ENCODE results near the gene AEBP1.
"Not testable (repeated sequence)": the region's sequence is repeated elsewhere in the genome, so short reads cannot be mapped to it uniquely, and the experiment has no call there.

Gene AEBP1

DNA sequence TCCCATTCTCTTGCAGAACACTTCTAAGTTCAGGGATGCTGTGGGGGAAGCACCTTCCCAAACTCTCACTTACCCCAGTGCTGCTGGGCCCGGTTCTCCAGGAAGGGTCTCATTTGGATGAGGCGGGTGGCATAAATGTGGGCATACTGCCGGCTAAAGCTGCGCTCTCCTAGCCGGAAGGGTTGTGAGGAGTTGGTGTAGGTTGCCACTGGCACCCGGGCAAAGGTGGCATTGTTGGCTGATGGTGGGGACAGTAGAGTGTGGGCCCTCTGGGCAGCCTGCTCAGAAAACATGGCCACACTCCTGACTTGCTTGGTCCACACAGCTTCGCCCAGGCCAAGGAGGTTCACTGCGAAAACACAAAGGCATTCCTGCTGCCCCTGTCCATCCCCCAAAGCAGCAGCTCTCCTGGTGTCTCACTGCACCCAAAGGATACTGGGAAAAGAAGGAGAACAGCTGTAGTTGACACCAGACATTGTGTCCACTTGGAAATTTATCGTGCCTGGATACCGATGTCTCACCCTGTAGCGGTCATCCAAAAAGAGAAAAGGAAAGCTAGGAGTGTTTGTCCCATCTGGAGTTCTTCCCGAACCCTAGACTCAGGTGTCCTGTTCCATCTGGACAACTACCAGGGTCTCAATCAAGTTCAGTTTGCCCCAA, 17.7 kb downstream of the AEBP1 start:
- DNase-seq: no peak

DNA sequence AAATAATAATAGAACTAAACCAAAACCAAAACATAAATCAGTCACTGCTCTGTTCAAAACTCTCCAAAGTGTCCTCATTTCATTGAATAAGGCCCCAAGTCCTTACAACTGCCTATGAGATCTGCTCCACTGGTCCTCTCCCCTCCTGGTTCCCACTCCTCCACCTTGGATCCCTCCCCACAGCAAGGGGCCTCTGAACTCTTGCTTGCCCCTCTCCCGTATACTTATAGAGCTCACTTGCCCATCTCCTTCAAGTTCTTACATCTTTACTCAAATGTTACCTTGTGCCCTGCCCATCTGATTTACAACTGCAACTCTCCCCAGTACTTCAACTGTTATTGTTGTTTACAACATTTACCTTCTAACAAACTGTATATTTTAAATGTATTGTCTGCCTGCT, 18.4 kb downstream of the AEBP1 start:
- no peak for DNase-seq

DNA sequence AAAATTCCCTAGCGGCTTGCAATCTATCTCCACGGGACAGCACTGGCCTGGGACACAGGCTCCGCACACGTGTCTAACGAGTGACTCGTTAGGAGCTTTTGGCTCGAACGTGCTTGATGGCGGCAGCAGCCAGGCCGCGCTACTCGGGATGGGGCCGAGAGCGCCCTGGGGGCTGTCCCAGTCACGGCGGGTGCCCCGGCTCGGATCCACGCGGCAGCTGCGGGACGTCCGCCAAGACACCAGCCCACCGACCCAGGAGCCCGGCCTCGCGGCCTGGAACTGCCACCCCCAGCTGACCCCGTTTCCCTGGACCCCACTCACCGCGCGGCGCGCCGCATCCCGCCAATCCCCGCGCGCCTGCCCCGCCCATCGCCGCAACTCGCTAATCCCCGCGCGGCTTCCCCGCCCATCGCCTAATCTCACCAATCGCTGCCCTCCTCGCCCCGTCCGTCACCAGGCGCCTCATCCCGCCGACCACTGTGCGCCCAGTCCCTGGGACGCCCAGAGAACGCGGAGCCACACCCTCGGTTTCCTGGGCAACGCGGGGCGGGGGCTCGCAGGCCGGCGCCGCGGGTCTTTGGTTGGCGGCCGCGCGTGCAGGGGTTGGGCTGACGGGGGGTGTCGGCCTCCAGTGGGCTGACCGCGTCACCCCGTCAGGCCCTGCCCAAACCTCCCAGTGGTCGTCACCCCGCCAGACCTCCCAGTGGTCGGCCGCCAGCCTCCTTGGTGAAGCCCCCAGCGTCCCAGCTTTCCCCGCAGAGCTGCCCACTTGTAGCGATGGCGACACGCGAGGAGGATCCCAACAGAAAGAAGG, 19.3 kb downstream of the AEBP1 start, which contains the start of gene POLD2:
POLD2 (minus strand) TSS at position 359 of the 814 bp plus-strand sequence. CDS start 1,495 bp downstream, outside the sequence.
- no peak for DNase-seq

DNA sequence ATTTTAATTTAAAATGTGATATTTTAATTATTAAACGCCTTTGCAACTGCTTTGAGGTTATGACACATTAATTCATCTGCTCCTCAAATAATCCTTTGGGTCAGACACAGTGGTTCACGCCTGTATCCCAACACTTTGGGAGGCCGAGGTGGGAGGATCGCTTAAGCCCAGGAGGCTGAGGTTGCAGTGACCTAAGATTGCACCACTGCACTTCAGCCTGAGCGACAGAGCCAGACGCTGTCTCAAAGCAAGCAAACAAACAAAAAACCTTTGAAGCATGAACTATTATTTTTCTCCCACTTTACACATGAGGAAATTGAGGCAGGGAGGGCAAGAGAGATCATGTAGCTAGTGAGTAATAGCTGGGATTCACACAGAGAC, 20.7 kb downstream of the AEBP1 start:
- no peak for DNase-seq

DNA sequence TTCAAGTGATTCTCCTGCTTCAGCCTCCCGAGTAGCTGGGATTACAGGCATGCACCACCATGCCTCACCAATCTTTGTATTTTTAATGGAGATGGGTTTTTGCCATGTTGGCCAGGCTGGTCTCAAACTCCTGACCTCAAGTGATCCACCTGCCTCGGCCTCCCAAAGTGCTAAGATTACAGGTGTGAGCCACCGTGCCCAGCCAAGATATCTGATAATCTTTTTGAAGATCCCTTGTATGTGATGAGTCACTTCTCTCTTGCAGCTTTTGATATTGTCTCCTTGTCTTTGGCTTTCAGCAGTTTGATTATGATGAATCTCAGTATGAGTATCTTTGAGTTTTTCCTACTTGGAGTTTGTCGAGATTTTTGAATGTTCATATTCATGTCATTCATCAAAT, 22.4 kb downstream of the AEBP1 start:
- not testable (repeated sequence) for DNase-seq

DNA sequence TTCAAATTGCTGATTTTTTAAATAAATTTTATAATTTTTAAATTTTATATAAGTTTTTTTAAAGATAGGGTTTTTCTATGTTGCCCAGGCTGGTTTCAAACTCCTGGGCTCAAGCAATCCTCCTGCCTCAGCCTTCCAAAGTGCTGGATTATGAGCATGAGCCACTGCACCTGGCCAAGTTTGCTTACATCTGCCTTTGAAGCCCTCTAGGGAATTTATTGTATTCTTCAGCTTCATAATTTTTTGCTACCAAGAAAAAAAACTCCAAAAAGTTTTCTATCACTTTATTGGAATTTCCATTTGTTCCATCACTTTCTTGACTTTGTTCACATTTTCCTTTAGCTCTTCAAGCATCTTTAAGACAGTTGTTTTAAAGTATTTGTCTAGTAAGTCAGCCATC, 23.0 kb downstream of the AEBP1 start:
- DNase-seq: no peak

DNA sequence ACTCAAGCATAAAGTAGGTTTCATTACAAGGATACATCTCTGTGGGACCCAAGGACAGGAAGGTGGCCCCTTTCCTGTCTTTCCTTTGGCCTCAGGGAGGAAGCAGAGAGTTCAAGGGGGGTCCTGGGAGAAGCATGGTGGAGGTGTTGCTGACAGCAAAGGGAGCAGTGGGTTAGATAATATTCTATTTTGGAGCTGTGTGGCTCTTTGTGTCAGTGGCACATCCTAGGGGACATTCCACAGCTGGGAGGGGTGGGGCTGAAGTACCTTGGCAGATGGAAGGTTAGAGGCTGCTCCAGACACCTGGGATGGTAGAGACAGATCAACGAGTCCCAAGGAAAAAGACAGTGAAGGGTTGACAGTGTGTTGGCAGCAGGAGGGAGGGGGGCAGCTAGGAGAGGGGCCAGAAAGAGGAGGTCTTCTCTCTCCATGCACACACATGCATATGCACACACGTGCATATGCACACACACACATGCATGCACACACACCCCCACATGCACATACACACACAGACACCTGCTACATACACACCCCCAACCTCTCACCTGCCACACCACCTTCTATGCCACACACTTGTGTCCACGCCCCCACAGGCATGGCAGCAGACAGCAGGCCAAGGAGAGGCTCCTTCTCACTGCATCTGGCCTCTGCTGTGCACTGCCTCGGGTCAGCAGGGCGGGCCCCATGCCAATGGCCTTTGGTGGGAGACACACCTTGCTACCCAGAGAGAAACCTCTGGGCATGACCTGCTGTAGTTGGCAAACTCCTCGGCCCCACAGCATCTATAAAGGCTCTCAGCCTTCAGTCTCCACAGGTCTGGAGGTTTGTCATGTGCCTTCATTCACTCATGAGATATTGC, 24.8 kb downstream of the AEBP1 start:
- no peak for DNase-seq

DNA sequence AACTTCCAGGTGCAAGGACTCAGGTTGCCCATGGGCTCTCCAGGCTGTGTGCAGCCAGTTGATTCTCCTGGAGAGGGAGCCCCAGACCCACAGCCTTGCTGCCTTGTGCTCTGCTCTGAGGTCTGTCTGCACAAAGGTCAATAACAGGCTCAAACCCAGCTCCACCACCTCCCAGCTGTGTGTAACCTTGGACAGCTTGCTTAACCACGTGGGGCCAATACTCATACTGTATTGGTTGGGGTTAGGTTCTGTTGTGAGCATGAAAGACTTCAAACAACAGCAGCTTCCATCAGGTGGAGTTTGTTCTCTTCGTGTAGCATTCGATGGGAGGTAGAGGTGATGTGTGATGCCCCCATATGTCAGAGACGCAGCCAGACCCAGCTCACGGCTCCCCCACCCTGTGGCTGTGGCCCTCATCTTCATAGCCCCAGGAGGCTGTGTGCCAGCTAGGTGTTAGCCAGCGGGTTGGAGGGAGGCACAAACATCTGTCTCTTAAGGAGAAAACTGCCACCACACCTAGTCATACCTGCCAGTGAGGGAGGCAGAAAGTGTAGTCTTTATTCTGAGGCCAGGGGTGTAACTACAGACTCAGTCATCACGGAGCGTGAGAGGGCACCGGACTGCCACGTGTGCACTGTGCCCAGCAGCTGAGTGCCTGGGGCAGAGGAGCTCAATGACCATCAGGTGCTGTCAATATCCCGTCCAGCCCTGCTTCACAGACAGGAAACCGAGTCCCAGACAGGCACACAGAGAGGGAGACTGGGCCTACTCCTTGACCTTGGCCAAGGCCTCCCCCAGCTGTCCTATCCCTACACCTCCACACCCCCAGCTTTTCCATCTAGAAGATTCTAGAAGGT, 27.3 kb downstream of the AEBP1 start:
- DNase-seq: no peak

DNA sequence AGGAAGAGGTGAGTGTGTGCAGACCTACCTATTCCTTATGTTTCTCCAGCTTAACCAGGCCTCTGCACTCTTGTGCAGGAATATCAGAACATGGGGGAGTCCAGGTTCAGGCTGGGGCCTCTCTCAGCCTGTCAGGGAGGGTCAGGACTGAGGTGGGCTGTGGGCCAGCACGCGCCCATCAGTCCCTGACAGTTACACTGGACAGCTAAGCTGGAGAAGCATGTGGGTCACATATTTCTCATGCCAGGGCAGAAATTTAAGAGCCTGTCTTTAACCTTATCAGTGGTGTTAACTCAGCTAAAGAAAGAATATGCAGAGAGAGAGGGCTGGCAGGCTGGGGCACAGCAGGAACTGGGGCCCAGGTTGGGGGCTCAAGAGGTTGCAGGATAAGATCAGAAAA, 27.9 kb downstream of the AEBP1 start:
- no peak for DNase-seq

DNA sequence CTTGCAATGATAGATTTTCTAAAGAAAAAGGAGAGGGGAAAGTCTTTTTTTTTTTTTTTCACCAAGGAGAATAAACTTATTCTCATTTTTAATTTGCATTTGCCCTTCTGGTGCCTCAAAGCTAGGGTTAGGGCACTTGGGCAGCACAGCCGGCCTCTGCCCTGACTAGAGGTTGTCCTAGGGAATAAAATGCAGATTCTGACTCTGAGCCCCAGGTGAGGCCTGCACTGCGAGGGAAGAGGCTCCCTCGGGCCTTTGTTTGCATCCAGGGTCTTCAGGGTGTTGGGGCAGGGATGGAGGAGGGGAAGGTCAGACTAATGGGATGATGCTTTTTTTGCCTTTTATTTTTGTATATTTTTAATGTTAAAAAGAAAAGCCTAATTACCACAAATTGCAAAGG, 29.1 kb downstream of the AEBP1 start:
- DNase-seq: no peak

DNA sequence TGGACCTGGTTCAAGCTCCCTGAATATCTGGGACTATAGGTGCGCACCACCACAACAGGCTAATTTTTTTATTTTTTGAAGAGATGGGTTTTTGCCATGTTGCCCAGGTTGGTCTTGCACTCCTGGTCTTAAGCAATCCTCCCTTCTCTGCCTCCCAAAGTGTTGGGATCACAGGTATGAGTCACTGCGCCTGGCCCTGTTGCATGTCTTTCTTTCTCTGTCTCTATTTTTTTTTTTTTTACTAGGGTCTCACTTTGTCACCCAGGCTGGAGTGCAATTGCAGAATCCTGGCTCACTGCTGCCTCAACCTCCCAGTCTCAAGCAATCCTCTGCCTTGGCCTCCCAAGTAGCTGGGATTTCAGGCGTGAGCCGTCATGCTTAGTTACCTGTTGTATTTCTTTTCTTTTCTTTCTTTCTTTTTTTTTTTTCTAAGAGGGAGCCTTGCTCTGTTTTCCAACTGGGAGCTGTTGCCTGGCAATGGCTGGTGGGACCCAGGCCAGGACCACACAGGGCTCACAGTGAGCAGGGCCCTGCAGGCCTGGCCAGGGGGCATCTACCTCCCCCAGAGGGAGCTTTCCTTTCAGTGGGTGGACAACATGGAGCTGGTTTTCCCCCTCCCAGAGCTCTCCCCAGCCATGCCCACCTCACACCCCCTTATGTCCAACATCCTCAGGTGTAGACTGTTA, 30.9 kb downstream of the AEBP1 start:
- no peak for DNase-seq

DNA sequence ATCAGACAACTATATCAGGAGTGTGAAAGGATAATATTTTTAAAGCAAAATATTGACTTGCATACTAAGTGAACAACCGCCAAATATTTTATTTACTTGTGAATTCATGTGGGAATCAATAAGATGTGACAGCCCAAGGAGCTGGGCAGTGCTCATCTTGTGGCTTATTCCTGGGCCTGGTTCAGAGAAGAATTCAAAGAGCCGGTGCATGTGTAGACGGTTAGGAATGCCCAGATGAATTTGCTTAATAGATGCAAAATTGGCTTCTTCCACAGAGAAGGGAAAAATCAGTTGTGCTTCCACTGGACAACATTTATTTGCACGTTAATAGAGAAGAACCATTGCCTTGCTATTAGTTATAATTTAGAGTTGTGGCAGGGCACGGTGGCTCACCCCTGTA, 32.6 kb downstream of the AEBP1 start:
- DNase-seq: no peak

DNA sequence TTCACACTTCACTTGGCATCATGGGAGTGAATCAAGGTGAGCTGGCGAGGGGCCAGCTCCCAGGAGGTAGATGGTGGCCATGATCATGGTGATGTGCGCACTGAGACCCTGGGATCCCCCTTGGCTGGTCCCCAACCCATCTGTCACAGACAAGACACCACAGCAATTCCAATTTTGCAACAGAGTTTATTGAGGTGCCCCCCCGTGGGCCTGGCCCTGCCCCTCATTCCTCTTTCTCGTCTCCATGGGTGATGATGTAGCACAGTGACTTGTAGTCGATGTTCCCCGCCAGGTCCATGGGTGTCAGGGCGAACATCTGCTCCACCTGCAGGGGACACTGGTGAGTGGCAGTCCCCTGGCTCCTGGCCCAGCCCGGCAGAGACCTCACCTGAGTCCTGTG, 34.6 kb downstream of the AEBP1 start:
- DNase-seq: no peak

DNA sequence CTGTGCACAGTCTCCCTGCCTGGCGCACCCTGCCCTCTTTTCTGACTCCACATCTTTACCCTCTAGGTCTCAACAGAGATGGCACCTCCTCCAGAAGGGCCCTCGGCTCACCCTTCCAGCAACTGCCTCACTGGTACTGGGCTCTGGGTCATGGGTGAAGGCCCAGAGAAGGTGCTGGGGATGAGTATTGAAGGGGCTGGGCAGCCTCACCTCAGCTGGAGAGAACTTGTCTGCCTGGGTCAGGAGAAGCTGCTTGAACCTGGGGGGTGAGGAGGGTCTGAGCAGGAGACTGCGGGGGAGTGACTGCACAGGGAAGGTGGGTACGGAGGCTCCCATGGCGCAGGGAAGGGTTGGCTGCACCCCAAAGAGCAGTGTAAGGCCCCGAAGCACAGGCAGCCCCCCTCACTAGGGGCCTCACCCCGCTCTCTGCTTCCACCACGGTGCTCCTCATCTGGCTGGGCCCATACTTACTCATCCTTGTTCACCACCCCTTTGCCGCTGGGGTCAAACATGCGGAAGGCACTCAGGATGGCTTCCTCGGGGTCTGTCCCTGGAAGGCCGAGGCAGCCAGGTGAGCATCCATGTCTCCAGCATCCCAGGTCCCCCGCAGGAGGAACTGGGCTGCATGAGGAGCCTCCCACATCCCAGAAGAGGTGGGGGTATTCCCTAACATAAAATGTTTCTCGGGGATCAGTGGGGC, 35.3 kb downstream of the AEBP1 start:
- DNase-seq: no peak

DNA sequence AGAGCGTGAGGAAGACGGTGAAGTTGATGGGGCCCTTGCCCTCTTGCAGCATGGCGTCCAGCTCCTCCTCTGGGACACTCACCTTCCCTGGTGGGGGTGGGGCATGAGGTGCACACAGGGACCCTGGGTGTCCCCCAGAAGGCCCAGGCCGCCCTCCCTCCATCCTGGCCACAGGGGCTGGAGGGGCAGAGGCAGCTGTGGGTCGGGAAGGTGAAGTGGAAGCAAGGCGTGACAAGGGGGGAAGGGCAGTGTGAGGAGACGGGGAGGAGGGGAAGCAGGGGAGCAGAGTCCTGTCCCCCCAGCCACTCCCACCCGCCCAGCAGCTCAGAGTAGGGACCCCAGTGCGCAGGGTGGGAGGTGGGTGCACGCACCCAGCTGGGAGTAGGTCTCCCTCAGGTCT, 36.2 kb downstream of the AEBP1 start:
- no peak for DNase-seq

DNA sequence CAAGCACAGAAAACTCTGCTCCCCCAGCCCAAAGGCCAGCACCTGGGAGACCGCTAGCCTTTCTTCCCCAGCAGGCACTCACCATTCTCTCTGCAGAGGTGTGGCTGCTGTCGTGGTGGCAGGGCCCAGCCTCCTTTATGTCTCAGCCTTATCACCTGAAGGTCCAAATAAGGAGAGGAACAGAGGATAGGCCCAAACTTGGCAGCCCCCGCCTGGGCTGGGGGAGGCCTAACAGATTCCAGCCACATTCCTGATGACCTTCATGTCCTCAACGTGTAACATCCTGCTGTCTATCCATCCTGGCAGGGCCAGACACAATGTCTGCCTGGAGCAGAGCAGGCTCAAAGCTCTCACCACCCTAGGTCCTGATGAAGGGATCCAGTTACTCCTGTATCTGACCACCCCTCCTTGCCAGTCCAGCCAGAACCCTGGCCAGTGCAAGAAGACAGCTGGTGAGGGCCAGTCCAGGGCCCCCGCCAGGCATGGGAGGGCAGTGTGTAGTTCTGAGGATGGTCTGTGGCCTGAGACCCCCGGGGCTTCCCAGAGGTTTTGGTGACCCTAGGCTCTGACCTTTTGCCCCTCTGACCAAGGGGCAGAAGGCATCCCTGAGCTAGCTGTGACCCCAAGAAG, 37.2 kb downstream of the AEBP1 start, which contains the start of gene MYL7:
MYL7 (minus strand) TSS at position 112 of the 630 bp plus-strand sequence; CDS start at position 85, 27 bp downstream.
- no peak for DNase-seq

DNA sequence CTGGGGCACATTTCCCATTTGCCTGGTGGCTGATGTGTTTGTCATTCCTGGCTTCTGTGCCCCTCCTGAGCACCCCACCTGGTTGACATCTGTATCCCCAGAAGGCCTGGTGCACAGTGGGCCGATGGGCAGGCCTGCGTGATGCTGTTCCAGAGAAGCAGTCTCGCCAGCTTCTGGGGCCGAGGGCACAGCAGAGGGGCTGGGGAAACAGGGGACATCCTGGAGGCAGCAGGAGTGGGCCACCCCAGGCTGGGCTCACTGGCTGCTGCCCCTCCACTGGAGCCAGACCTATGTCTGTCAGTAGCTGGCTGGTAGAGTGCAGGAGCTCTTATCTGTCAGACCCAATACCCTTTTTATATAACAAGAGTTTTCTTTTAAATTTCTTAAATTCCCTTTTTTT, 37.9 kb downstream of the AEBP1 start:
- no peak for DNase-seq

DNA sequence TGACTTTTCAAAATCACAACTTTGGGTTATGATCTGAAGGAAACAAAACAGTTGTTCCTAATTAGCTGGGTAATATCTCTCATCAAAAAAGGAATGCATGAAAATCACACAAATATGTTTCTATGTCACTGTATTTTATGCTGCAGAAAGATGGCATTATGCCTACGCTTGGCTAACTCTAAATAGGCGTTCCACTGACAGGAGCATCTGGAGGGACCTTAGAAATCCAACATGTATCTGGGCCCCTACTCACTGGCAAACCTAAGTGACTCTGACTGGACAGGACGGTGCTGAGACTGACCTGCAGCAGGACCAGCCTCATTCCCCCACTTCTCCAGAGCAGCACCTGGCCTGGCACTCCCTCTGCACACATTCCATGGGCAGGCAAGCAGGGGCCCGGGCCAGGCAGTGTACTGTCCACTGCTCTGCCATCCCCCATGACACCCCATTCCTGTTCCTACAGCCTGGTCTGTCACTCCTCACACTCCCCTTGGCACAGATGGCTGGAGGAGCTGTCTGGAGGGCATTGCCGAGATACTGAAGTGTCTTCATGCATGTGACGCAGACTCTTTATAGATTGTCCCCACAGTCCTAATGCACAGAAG, 39.6 kb downstream of the AEBP1 start:
- DNase-seq: no peak

DNA sequence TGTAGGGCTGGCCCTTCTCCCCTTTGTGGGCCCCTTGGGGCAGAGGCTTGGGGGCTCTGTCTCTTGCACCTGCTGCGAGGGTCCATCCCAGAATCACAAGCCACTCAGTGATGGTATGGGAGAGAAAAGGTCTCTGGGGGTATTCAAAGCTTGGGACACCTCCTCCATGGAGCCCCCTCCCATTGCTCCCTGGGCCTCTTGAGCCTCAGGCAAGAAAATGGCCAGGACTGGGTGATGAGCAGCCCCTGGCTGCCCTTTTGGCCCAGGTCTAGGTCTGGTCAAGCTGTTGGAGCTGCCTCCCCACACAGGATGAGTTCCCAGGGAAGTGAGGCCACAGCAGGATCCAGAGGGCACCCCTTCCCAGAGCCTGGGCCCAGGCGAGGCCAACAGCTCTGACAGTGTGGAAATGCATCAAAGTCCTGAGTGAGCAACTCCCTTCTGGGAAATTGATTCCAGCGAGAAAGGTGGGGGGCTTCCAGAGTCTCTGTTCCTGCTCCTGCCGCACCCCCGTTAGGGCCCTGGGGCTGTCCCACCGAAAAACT, 40.4 kb downstream of the AEBP1 start:
- no peak for DNase-seq

DNA sequence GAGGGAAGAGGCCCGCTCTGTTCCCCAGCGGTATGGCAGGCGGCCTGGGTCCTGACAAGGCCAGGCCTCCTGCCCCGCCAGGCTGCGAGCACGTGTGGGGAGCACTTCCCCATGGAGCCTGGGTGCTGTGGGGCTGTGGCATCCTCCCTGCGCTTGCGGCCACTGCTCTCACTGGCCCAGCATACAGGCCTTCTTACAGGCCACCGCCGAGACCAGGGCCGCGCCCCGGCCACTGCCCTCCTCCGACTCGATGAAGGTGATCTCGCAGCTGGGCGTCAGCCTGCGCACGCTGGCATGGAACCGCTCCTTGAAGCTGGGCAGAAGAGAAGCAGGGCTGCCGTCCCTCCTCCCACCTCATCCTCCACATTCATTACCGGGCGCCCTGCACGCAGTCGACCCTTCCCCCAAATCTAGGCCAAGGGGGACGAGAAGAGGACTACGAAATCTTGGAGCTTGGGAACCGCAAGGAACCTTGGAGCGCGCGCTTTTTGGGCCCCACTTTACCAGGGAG, 40.9 kb downstream of the AEBP1 start:
- DNase-seq: no peak

Measured in SIG-M5 (cell line).